GM19328 (cell line): ENCODE data around the gene RSPH3.
"Not testable (repeated sequence)": the region's sequence is repeated elsewhere in the genome, so short reads cannot be mapped to it uniquely, and the experiment has no call there.

ENCODE experiments used
- ATAC-seq: cut with Tn5 transposase; IDR thresholded peaks from one replicate; pipeline ENCODE4 v1.9.1; 2021; ENCODE audit warnings: mild to moderate bottlenecking, moderate library complexity; ENCODE audit not compliant: unreplicated experiment

Gene RSPH3

DNA sequence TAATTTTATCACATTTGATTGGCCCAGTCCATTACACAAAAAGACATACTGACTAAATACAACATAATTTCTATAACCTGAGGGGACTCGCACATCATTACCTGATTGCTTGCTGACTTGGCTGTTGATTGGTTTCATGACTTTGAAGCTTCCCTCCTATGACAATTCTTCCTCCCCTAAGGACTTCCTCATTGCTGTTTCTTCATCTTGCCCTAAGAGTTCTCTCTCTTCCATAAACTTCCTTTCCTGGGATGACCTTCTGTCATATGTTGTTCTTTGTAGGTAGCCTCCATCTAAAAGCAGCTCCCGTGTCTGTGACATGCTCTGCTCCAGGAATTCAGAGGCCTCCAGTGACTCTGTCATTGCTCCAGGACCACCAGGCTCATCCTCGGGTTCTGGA lies 22.6 kb downstream of the RSPH3 start:
- ATAC-seq = no peak

GRCh38 chr6:158972241-158973233 lies 27.5 kb downstream of the RSPH3 start:
- no peak for ATAC-seq

GRCh38 chr6:158970640-158971275 lies 29.2 kb downstream of the RSPH3 start:
- no peak for ATAC-seq

DNA sequence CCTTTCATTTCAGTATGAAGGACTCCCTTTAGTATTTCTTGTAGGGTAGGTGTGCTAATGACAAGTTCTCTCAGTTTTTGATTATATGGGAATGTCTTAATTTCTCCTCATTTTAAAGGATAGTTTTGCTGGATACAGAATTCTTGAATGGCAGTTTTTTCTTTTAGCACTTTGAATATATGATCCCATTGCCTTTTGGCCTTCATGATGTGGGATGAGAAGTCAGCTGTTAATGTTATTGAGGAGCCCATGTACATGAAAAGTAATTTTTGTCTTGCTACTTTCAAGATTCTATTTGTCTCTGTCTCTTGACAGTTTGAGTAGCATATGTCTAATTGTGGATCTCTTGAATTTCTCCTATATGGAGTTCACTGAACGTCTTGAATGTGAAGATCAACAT lies 30.9 kb downstream of the RSPH3 start:
- no peak for ATAC-seq

GRCh38 chr6:158963020-158963808 lies 36.8 kb downstream of the RSPH3 start:
- ATAC-seq = no peak

DNA sequence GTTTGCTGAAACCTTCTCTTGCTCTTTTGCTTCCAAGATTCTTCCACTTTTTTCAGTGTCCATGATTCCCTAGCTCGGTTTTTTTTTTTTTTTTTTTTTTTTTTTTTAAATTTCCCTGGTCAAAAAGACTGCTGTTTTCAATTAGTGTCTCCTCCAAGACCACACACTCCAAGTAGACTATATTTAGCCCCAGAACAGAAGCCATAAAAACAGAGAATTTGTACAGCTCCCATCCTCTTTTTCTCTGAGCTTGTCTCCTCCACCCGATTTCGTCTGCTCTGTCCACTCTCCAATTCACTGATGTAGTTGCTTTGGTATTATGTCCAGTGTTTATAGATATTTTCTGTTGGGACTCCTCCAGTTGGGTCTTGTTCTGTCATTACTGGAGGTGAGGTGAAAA lies 37.6 kb downstream of the RSPH3 start:
- ATAC-seq = no peak

DNA sequence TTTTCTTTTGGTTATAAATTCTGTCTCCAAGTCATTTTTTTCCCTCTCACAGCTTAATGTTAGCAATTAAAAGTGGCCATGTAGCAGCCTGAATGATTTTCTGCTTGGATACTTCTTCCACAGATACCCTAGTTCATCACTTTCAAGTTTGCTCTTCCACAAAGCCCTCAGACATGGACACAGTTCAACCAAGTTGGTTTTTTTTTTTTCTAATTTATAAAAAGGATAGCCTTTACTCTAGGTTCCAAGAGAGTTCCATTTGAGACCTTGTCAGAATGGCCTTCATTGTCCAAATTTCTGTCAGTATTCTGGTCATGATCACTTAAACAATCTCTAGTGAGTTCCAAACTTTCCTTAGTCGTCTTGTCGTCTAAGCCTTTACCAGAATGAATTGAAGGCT lies 40.0 kb downstream of the RSPH3 start:
- no peak for ATAC-seq

GRCh38 chr6:158959552-158959951 lies 40.5 kb downstream of the RSPH3 start:
- no peak for ATAC-seq

- ATAC-seq = no peak
Observed at GRCh38 chr6:158958504-158959386, 41.3 kb downstream of the RSPH3 start.

GRCh38 chr6:158955255-158955654 lies 44.7 kb downstream of the RSPH3 start:
- ATAC-seq = no peak

- ATAC-seq = no peak
Observed at GRCh38 chr6:158954753-158955152, 45.2 kb downstream of the RSPH3 start.

- not testable (repeated sequence) for ATAC-seq
Observed at GRCh38 chr6:158952011-158952410, 48.0 kb downstream of the RSPH3 start.

DNA sequence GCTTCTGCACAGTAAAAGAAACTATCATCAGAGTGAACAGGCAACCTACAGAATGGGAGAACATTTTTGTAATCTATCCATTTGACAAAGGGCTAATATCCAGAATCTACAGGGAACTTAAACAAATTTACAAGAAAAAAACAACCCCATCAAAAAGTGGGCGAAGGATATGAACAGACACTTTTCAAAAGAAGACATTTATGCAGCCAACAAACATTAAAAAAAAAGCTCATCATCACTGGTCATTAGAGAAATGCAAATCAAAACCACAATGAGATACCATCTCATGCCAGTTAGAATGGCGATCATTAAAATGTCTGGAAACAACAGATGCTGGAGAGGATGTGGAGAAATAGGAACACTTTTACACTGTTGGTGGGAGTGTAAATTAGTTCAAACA lies 48.4 kb downstream of the RSPH3 start:
- ATAC-seq = not testable (repeated sequence)

- ATAC-seq = no peak
Observed at GRCh38 chr6:158947284-158947683, 52.7 kb downstream of the RSPH3 start.

- ATAC-seq = no peak
Observed at GRCh38 chr6:158943380-158944032, 56.5 kb downstream of the RSPH3 start.

GRCh38 chr6:158942349-158942748 lies 57.7 kb downstream of the RSPH3 start:
- ATAC-seq = no peak

GRCh38 chr6:158941246-158941645 lies 58.8 kb downstream of the RSPH3 start:
- ATAC-seq = no peak

DNA sequence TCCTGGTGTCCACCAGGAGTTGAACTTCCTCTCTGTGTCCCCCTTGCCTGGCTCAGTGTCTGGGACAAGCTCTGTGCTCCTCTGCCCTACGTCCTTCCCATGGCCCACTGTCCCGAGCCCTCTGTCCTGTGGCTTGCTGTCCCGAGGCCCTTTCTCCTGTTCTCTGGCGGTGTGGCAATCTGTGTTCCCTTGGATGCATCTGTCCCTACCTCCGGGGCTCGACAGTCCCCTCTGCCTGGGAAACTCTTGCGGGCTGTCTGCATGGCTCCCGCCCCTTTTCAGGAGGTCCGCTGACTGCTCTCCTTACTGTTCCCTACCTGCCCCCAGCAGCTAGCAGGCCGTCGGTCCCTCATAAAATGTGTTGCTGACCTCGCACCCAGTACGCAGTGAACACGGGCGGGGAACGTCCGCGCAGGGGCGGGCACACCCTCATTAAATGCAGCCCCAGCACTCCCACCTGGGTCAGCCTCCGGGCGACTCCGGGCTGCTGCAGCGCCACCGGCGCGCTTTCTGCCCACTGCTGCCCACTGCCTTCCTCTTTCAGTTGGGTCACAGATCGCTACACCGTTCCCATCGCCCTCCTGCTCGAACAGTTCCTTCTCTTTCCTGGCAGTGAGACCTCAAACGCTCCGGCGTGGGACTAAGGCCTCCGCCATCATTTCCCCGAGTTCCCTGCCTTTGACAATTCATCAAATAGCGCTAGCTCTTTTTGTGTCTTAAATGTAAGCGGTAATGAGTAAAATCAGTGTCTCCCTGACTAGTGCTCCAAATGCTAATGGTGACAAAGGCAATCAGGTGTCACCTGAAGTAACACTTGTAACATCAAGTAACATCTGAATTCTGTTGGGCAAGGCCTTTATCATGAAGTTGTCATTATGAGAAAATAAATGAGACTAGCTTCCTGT lies 60.5 kb downstream of the RSPH3 start:
- no peak for ATAC-seq

DNA sequence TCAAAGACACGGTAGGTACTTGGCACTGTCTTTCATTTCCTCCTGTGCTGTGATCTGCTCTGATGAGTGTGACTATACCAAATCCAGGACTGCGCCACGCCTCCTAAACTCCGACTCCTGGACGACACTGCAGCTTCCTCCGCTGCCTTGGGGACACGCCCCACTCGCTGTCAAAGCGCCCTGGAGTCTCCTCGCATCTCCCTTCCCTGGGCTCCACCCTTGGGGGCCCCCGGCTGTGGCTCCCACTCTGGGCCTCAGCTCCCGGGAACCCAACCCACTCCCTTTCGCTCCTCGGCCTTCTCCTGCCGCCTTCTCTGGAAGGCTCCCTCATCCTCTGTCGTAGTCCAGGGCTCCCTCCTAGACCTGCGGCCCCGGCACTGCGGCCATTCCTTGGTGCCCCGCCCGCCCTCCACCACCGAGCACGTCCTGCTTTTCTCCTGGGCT lies 61.2 kb downstream of the RSPH3 start:
- ATAC-seq = no peak
